GM12878 (cell line): ENCODE data around the gene ATG10. TPM values are rescaled to one million over a fixed set of nuclear protein-coding genes. Genes with fewer than 3 reads are reported as not detected.

Experiments used
- ATAC-seq: fragments of 200-7000 bp; cut with Tn5 transposase; 3 replicates; pipeline ENCODE4 v1.9.1; 2020; ENCODE audit warnings: mild to moderate bottlenecking, moderate library complexity
- BruUV-seq: library from RNA; stranded (reverse); fragments of 400-500 nt; replicated peaks from 2 replicates; lab custom pipeline; 2021; lab: Mats Ljungman, UMichigan
- CTCF ChIA-PET: fragments of 300-600 bp; sonication (Branson Sonifier 250); formaldehyde crosslinking; extraction: SDS; loops from one replicate; lab custom pipeline; 2021; ENCODE audit warnings: inconsistent platforms; lab: Yijun Ruan, JAX
- POLR2A ChIA-PET: fragments of 350-600 bp; formaldehyde crosslinking; extraction: SDS; loops from one replicate; lab custom pipeline; 2021; ENCODE audit warnings: inconsistent platforms; lab: Charles Lee
- RAD21 ChIA-PET: fragments of 300-600 bp; sonication (Branson Sonifier 250); formaldehyde crosslinking; loops from one replicate; lab custom pipeline; 2023; ENCODE audit warnings: antibody characterized with exemption; ENCODE audit not compliant: unreplicated experiment; lab: Charles Lee
- SMC1A ChIA-PET: fragments of 300-600 bp; sonication (Branson Sonifier 250); formaldehyde crosslinking; loops from one replicate; lab custom pipeline; 2023; ENCODE audit not compliant: unreplicated experiment, uncharacterized antibody; lab: Charles Lee
- DNase-seq: peaks from one replicate; pipeline ENCODE4 v3.0.0-alpha.2; 2011; ENCODE audit warnings: low read depth, low spot score
- FAIRE-seq: peaks from 3 replicates; lab custom pipeline; 2011; peaks lifted over from hg19 to GRCh38; lab: Jason Lieb, UNC
- H2AFZ ChIP-seq: 2 replicates; pipeline ENCODE4 v1.6.0; 2011; ENCODE audit warnings: low read depth, low read length, control low read depth; ENCODE audit not compliant: control insufficient read depth
- H3K27ac ChIP-seq: 2 replicates; pipeline ENCODE4 v1.5.1; 2011; ENCODE audit warnings: control low read depth; ENCODE audit not compliant: control insufficient read depth, insufficient read depth
- H3K27me3 ChIP-seq, 2 experiments: replicated peaks in 1 of 2; 2 replicates each; pipeline versions ENCODE4 v1.6.0 to v1.6.1; 2011; ENCODE audit warnings: low read length in 1 of 2; ENCODE audit not compliant: control insufficient read depth in 2 of 2, insufficient read depth in 2 of 2
- H3K36me3 ChIP-seq, 2 experiments: 2 replicates each; pipeline ENCODE4 v1.5.1; 2011; ENCODE audit warnings: low read length in 1 of 2; ENCODE audit not compliant: control insufficient read depth in 2 of 2, insufficient read depth in 2 of 2
- H3K4me1 ChIP-seq: 2 replicates; pipeline ENCODE4 v1.6.1; 2011; ENCODE audit warnings: mild to moderate bottlenecking, low read length, moderate library complexity, mixed read lengths; ENCODE audit not compliant: control insufficient read depth, insufficient read depth
- H3K4me2 ChIP-seq: 2 replicates; pipeline ENCODE4 v1.6.0; 2011; ENCODE audit warnings: control low read depth; ENCODE audit not compliant: control insufficient read depth, insufficient read depth
- H3K4me3 ChIP-seq: fragments of 200-600 bp; sonication (generic); 2 replicates; pipeline ENCODE4 v1.5.1; 2016
- H3K79me2 ChIP-seq: 2 replicates; pipeline ENCODE4 v1.6.0; 2011; ENCODE audit warnings: low read length; ENCODE audit not compliant: control insufficient read depth, insufficient read depth
- H3K9ac ChIP-seq: 2 replicates; pipeline ENCODE4 v1.8.0; 2011; ENCODE audit warnings: low read length, control low read depth, mixed read lengths; ENCODE audit not compliant: control insufficient read depth, insufficient read depth
- H3K9me3 ChIP-seq: replicated peaks from 3 replicates; pipeline ENCODE4 v1.5.1; 2011; ENCODE audit warnings: mild to moderate bottlenecking, low read length; ENCODE audit not compliant: control insufficient read depth, insufficient read depth
- H4K20me1 ChIP-seq: 2 replicates; pipeline ENCODE4 v1.6.0; 2011; ENCODE audit not compliant: control insufficient read depth, insufficient read depth
- ATF7 ChIP-seq: fragments of 450-650 bp; IDR thresholded peaks from 2 replicates; pipeline ENCODE4 v1.6.1; 2016; ENCODE audit warnings: low read depth, mild to moderate bottlenecking
- BMI1 ChIP-seq: fragments of 450-650 bp; IDR thresholded peaks from 2 replicates; pipeline ENCODE4 v1.6.1; 2016; ENCODE audit warnings: mild to moderate bottlenecking, moderate library complexity, borderline replicate concordance
- CREM ChIP-seq: IDR thresholded peaks from 2 replicates; pipeline ENCODE4 v1.6.1; 2014; ENCODE audit warnings: antibody characterized with exemption, low read depth
- KLF5 ChIP-seq: fragments of 450-650 bp; IDR thresholded peaks from 2 replicates; pipeline ENCODE4 v1.6.1; 2014; ENCODE audit warnings: mild to moderate bottlenecking; ENCODE audit not compliant: partially characterized antibody
- MTA2 ChIP-seq: fragments of 450-650 bp; IDR thresholded peaks from 2 replicates; pipeline ENCODE4 v1.6.1; 2016; ENCODE audit warnings: low read depth, mild to moderate bottlenecking, moderate library complexity
- PAX8 ChIP-seq: fragments of 450-650 bp; IDR thresholded peaks from 2 replicates; pipeline ENCODE4 v1.6.1; 2017; ENCODE audit warnings: mild to moderate bottlenecking, moderate library complexity
- RAD51 ChIP-seq: fragments of 450-650 bp; IDR thresholded peaks from 2 replicates; pipeline ENCODE4 v1.6.1; 2016; ENCODE audit warnings: moderate library complexity, mild to moderate bottlenecking, inconsistent platforms
- TAF1 ChIP-seq: IDR thresholded peaks from 2 replicates; pipeline ENCODE4 v1.6.1; 2011; ENCODE audit warnings: mild to moderate bottlenecking, low read depth, low read length, borderline replicate concordance
- WGBS: methylation state at CpG from one replicate; pipeline ENCODE4 v1.1.6; 2016; ENCODE audit warnings: low lambda C conversion rate; ENCODE audit not compliant: insufficient replicate concordance, insufficient coverage; ENCODE audit errors: missing lambda C conversion rate; 5-methylcytosine and 5-hydroxymethylcytosine counted together
- in situ Hi-C: fragments of 300-500 bp; cut with MboI; formaldehyde crosslinking; loops from 9 replicates; pipeline ENCODE4 v1.14.3; 2018; ENCODE audit warnings: mixed read lengths
- intact Hi-C: fragments of 100-400 bp; cut with micrococcal nuclease; formaldehyde crosslinking; loops from one replicate; pipeline ENCODE4 v1.14.2; 2022; ENCODE audit not compliant: unreplicated experiment
- polyA plus RNA-seq, 11 experiments: library from polyadenylated mRNA; depleted of rRNA in 4 of 11; unstranded in 6 of 11; stranded (reverse) in 5 of 11; fragments of >200 nt; fragmentation: Nextera tagmentation in 4 of 11; fragmentation: Illumina TruSeq in 1 of 11; extraction: Ambion mirVana in 4 of 11; extraction: Trizol in 1 of 11; gene quantifications; 1 replicate in 1 of 11; 2 replicates in 10 of 11; pipeline versions ENCODE4 v1.2.1 to v1.2.3, GENCODE V29; 2011 to 2016; ENCODE audit warnings: inconsistent platforms in 2 of 11, missing spikeins in 2 of 11, low read depth in 1 of 11
- total RNA-seq, 4 experiments: library from RNA; depleted of rRNA in 3 of 4; stranded (reverse); fragments of >200 nt in 3 of 4; fragmentation: Illumina TruSeq in 1 of 4; extraction: Trizol in 1 of 4; gene quantifications; 2 replicates each; pipeline versions ENCODE4 v1.2.1 to v1.2.3, GENCODE V29; 2013 to 2021
- TF ChIP-seq, protein P1 (sequence below): fragments of 450-650 bp; IDR thresholded peaks from 2 replicates; pipeline ENCODE4 v1.6.1; 2016; ENCODE audit warnings: mild to moderate bottlenecking
- TF ChIP-seq, protein P2 (sequence below): fragments of 450-650 bp; IDR thresholded peaks from 2 replicates; pipeline ENCODE4 v1.6.1; 2016; ENCODE audit warnings: mild to moderate bottlenecking, moderate library complexity, borderline replicate concordance
- TF ChIP-seq, protein P3 (sequence below): fragments of 450-650 bp; IDR thresholded peaks from 2 replicates; pipeline ENCODE4 v1.6.1; 2017; ENCODE audit warnings: mild to moderate bottlenecking, low read depth, inconsistent platforms; ENCODE audit not compliant: poor library complexity, severe bottlenecking
- TF ChIP-seq, protein P4 (sequence below): IDR thresholded peaks from 2 replicates; pipeline ENCODE4 v1.6.1; 2012; ENCODE audit warnings: low read length, inconsistent platforms

ATG10 gene
- total and polyA plus RNA-seq, 10 of the 15 experiments (the other 5 are each of a cell fraction or from before 2014, with no cell fraction given): 3.8 to 14.4 (median 6.5) TPM

- peaks cover 5 to 19% of the 10 kb centered on the region in 2 experiments for H3K36me3 ChIP-seq
- peaks cover 40% of the 10 kb centered on the region for H3K79me2 ChIP-seq
- H3K27ac ChIP-seq: peak overlapping the region; percentile 96
- ChIA-PET SMC1A (interaction anchor here (0.7 to 1.4 kb wide), 7 partner anchors 16 to 114 kb away, joined by 3 to 6 read pairs (median 3); no protein-coding TSS in a partner anchor), CTCF (interaction anchor here (0.8 to 1.8 kb wide), 6 partner anchors 8 to 50 kb away, joined by 3 to 5 read pairs (median 3); no protein-coding TSS in a partner anchor), RAD21 (interaction anchor here (1.0 kb wide), 1 partner anchor 114 kb away, joined by 3 read pairs; no protein-coding TSS in a partner anchor), POLR2A (interaction anchor here (0.7 to 3.0 kb wide), 6 partner anchors 9 to 540 kb away, joined by 3 to 13 read pairs (median 4); no protein-coding TSS in a partner anchor)
- H2AFZ ChIP-seq: peak overlapping the region; percentile 88
- peak overlapping the region; percentile 70 for H3K4me2 ChIP-seq
- ATAC-seq (no peak), FAIRE-seq (no peak), DNase-seq (no peak)
- peaks cover 6% of the 10 kb centered on the region for H3K4me1 ChIP-seq
- intact Hi-C loops (loop anchor here (10.0 kb wide), 1 partner anchor 796 kb away; the partner anchor contains the start of genes TMEM167A and XRCC4), in situ Hi-C loops (no loop called here)
- peak overlapping the region; percentile 82 for H3K4me3 ChIP-seq
- no peaks in the 10 kb centered on the region for H3K9me3 ChIP-seq
- H4K20me1 ChIP-seq: no peaks in the 10 kb centered on the region
- TSS peak; percentile 89 for BruUV-seq
- no peaks in the 10 kb centered on the region for H3K27me3 ChIP-seq
- 57% methylated on average over 18 of the region's 19 CpGs for WGBS
- TF ChIP-seq, protein P1, sequence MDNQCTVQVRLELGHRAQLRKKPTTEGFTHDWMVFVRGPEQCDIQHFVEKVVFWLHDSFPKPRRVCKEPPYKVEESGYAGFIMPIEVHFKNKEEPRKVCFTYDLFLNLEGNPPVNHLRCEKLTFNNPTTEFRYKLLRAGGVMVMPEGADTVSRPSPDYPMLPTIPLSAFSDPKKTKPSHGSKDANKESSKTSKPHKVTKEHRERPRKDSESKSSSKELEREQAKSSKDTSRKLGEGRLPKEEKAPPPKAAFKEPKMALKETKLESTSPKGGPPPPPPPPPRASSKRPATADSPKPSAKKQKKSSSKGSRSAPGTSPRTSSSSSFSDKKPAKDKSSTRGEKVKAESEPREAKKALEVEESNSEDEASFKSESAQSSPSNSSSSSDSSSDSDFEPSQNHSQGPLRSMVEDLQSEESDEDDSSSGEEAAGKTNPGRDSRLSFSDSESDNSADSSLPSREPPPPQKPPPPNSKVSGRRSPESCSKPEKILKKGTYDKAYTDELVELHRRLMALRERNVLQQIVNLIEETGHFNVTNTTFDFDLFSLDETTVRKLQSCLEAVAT: peak; percentile 96
- TF ChIP-seq MTA2 (0 out of 2 replicates have a peak, but pooled peaks have one; percentile 39), KLF5 (no peak), TAF1 (no peak; the same call in 1 of the 2 replicates), BMI1 (no peak), RAD51 (0 out of 2 replicates have a peak, but pooled peaks have one; percentile 10), CREM (no peak), ATF7 (no peak), PAX8 (0 out of 2 replicates have a peak, but pooled peaks have one; percentile 49)
- TF ChIP-seq, protein P2, sequence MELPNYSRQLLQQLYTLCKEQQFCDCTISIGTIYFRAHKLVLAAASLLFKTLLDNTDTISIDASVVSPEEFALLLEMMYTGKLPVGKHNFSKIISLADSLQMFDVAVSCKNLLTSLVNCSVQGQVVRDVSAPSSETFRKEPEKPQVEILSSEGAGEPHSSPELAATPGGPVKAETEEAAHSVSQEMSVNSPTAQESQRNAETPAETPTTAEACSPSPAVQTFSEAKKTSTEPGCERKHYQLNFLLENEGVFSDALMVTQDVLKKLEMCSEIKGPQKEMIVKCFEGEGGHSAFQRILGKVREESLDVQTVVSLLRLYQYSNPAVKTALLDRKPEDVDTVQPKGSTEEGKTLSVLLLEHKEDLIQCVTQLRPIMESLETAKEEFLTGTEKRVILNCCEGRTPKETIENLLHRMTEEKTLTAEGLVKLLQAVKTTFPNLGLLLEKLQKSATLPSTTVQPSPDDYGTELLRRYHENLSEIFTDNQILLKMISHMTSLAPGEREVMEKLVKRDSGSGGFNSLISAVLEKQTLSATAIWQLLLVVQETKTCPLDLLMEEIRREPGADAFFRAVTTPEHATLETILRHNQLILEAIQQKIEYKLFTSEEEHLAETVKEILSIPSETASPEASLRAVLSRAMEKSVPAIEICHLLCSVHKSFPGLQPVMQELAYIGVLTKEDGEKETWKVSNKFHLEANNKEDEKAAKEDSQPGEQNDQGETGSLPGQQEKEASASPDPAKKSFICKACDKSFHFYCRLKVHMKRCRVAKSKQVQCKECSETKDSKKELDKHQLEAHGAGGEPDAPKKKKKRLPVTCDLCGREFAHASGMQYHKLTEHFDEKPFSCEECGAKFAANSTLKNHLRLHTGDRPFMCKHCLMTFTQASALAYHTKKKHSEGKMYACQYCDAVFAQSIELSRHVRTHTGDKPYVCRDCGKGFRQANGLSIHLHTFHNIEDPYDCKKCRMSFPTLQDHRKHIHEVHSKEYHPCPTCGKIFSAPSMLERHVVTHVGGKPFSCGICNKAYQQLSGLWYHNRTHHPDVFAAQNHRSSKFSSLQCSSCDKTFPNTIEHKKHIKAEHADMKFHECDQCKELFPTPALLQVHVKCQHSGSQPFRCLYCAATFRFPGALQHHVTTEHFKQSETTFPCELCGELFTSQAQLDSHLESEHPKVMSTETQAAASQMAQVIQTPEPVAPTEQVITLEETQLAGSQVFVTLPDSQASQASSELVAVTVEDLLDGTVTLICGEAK: 0 out of 2 replicates have a peak, but pooled peaks have one; percentile 4
- TF ChIP-seq, protein P3, sequence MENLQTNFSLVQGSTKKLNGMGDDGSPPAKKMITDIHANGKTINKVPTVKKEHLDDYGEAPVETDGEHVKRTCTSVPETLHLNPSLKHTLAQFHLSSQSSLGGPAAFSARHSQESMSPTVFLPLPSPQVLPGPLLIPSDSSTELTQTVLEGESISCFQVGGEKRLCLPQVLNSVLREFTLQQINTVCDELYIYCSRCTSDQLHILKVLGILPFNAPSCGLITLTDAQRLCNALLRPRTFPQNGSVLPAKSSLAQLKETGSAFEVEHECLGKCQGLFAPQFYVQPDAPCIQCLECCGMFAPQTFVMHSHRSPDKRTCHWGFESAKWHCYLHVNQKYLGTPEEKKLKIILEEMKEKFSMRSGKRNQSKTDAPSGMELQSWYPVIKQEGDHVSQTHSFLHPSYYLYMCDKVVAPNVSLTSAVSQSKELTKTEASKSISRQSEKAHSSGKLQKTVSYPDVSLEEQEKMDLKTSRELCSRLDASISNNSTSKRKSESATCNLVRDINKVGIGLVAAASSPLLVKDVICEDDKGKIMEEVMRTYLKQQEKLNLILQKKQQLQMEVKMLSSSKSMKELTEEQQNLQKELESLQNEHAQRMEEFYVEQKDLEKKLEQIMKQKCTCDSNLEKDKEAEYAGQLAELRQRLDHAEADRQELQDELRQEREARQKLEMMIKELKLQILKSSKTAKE: peak; percentile 55
- TF ChIP-seq, protein P4, sequence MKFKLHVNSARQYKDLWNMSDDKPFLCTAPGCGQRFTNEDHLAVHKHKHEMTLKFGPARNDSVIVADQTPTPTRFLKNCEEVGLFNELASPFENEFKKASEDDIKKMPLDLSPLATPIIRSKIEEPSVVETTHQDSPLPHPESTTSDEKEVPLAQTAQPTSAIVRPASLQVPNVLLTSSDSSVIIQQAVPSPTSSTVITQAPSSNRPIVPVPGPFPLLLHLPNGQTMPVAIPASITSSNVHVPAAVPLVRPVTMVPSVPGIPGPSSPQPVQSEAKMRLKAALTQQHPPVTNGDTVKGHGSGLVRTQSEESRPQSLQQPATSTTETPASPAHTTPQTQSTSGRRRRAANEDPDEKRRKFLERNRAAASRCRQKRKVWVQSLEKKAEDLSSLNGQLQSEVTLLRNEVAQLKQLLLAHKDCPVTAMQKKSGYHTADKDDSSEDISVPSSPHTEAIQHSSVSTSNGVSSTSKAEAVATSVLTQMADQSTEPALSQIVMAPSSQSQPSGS: no peak
- peak overlapping the region; percentile 94 for H3K9ac ChIP-seq
Observed at GRCh38 chr5:82278711-82279370, 307.0 kb downstream of the ATG10 start.
